AG04449 (cell line): ENCODE data around the gene C1QTNF12.

Experiments
- CTCF ChIA-PET: fragments of 350-600 bp; formaldehyde crosslinking; extraction: SDS; loops from one replicate; lab custom pipeline; 2021; ENCODE audit warnings: antibody characterized with exemption; lab: Yijun Ruan, JAX
- POLR2A ChIA-PET: fragments of 400-600, 350-600 bp; formaldehyde crosslinking; extraction: SDS; loops from one replicate; lab custom pipeline; 2020; ENCODE audit warnings: antibody characterized with exemption, inconsistent platforms; lab: Yijun Ruan, JAX
- DNase-seq: peaks from one replicate; pipeline ENCODE4 v3.0.0-alpha.2; 2010; ENCODE audit warnings: low read depth, low spot score
- H3K4me3 ChIP-seq: 2 replicates; pipeline ENCODE4 v1.5.1; 2011; ENCODE audit warnings: low read depth, mild to moderate bottlenecking, control low read depth, low read length
- CTCF ChIP-seq: IDR thresholded peaks from one replicate; pipeline ENCODE4 v1.5.1; 2011; ENCODE audit warnings: mild to moderate bottlenecking, moderate library complexity, low read length, control low read depth, inconsistent platforms; ENCODE audit not compliant: insufficient read depth; ENCODE audit errors: missing control alignments

Gene C1QTNF12

GRCh38 chr1:1237874-1238701, 8.4 kb downstream of the C1QTNF12 start:
- ChIA-PET POLR2A (no interaction called here), CTCF (interaction anchor here (2.0 to 2.4 kb wide), 2 partner anchors 116 to 118 kb away, joined by 6 to 10 read pairs; no protein-coding TSS in a partner anchor)
- TF ChIP-seq CTCF = no peak
- no peak for DNase-seq
- H3K4me3 ChIP-seq = no peak overlapping the region

GRCh38 chr1:1236945-1237873, 9.3 kb downstream of the C1QTNF12 start:
- no peak for TF ChIP-seq CTCF
- H3K4me3 ChIP-seq = no peak overlapping the region
- ChIA-PET CTCF (interaction anchor here (2.4 kb wide), 1 partner anchor 115 kb away, joined by 10 read pairs; no protein-coding TSS in a partner anchor), POLR2A (no interaction called here)
- no peak for DNase-seq

- POLR2A ChIA-PET = no interaction called here
- DNase-seq = no peak
- H3K4me3 ChIP-seq = no peak overlapping the region
- TF ChIP-seq CTCF = no peak
- CTCF ChIA-PET = no interaction called here
Observed at GRCh38 chr1:1236176-1236763, 10.3 kb downstream of the C1QTNF12 start.

- ChIA-PET POLR2A (no interaction called here), CTCF (no interaction called here)
- no peak for TF ChIP-seq CTCF
- no peak for DNase-seq
- no peak overlapping the region for H3K4me3 ChIP-seq
Observed at GRCh38 chr1:1235016-1235744, 11.3 kb downstream of the C1QTNF12 start.

GRCh38 chr1:1234180-1234808, 12.2 kb downstream of the C1QTNF12 start:
- no peak for TF ChIP-seq CTCF
- no peak overlapping the region for H3K4me3 ChIP-seq
- no peak for DNase-seq
- CTCF ChIA-PET = no interaction called here
- POLR2A ChIA-PET = no interaction called here
